ENCODE data around the gene LGALS4. TPM values are rescaled to one million over a fixed set of nuclear protein-coding genes. Genes with fewer than 3 reads are reported as not detected.
"Not testable (repeated sequence)": the region's sequence is repeated elsewhere in the genome, so short reads cannot be mapped to it uniquely, and the experiment has no call there.

Gene LGALS4
- total and polyA plus RNA-seq, 2 donors from 2014 or later: 1.2 to 12.2 TPM

DNA sequence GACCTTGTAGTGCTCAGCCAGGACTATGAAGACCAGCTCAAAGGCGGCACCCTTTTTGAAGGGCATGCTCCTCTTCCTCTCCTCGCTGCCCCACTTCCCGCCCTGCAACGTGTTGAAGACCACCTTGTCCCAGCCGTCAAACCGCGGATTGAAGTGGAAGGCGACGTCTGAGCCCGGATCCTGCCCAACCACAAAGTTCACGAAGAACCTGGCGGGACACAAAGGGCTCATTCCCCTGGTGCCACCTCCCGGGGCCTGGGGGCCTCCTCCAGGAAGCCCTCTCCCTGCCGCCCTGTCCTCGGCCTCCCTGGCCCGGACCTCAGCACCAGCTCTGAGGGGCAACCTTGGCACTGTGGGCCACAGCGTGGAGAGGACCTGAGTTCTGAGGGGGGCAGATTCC lies 4.0 kb downstream of the LGALS4 start:
- no peaks in the 10 kb centered on the region for H3K9me3 ChIP-seq (ENCODE audit: control insufficient read depth in 2 of 3, insufficient read depth in 1 of 3, low read length in 3 of 3)
- H3K4me1 ChIP-seq (ENCODE audit: control insufficient read depth in 2 of 3, insufficient read depth in 2 of 3, low read depth in 1 of 3, low read length in 3 of 3): peaks cover 0 to 2% (median 0%) of the 10 kb centered on the region in 3 donors
- H3K36me3 ChIP-seq (ENCODE audit: control insufficient read depth in 2 of 3, insufficient read depth in 3 of 3, low read length in 3 of 3): no peaks in the 10 kb centered on the region
- H3K9ac ChIP-seq (ENCODE audit: low read length in 3 of 3): no peak overlapping the region
- TF ChIP-seq, protein P1, sequence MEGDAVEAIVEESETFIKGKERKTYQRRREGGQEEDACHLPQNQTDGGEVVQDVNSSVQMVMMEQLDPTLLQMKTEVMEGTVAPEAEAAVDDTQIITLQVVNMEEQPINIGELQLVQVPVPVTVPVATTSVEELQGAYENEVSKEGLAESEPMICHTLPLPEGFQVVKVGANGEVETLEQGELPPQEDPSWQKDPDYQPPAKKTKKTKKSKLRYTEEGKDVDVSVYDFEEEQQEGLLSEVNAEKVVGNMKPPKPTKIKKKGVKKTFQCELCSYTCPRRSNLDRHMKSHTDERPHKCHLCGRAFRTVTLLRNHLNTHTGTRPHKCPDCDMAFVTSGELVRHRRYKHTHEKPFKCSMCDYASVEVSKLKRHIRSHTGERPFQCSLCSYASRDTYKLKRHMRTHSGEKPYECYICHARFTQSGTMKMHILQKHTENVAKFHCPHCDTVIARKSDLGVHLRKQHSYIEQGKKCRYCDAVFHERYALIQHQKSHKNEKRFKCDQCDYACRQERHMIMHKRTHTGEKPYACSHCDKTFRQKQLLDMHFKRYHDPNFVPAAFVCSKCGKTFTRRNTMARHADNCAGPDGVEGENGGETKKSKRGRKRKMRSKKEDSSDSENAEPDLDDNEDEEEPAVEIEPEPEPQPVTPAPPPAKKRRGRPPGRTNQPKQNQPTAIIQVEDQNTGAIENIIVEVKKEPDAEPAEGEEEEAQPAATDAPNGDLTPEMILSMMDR (IDR thresholded peaks at IDR 0.05; ENCODE audit: borderline replicate concordance, extremely low read depth, insufficient read depth): no peak
- DNase-seq (peak in 1 of 5 donors; percentile 58), FAIRE-seq (no peak)
- H3K27me3 ChIP-seq (ENCODE audit: control insufficient read depth, insufficient read depth, low read length): no peaks in the 10 kb centered on the region
- intact Hi-C loops (cut with DNase I): loop anchor here (10.0 kb wide), 1 partner anchor 54 kb away; no protein-coding TSS in a partner anchor
- no peak overlapping the region for H3K27ac ChIP-seq (ENCODE audit: low read depth in 2 of 2, low read length in 2 of 2)
- H3K4me3 ChIP-seq (ENCODE audit: low read length in 3 of 3): no peak overlapping the region

DNA sequence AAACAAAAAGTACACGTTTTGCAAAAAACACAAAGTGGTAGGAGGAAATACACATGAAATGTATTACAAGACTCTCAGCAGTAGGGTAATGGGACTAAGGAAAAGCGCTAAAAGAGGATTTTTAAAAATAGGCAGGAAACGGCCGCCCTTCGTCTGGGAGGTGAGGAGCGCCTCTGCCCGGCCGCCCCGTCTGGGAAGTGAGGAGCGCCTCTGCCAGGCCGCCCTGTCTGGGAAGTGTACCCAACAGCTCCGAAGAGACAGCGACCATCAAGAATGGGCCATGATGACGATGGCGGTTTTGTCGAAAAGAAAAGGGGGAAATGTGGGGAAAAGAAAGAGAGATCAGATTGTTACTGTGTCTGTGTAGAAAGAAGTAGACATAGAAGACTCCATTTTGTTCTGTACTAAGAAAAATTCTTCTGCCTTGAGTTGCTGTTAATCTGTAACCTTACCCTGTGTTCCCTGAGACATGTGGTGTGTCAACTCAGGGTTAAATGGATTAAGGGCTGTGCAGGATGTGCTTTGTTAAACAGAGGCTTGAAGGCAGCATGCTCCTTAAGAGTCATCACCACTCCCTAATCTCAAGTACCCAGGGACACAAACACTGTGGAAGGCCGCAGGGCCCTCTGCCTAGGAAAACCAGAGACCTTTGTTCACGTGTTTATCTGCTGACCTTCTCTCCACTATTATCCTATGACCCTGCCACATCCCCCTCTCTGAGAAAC lies 5.2 kb downstream of the LGALS4 start:
- H3K4me3 ChIP-seq (ENCODE audit: low read length in 3 of 3); H3K9me3 ChIP-seq (ENCODE audit: control insufficient read depth in 2 of 3, insufficient read depth in 1 of 3, low read length in 3 of 3); H3K27me3 ChIP-seq (ENCODE audit: control insufficient read depth, insufficient read depth, low read length); H3K36me3 ChIP-seq (ENCODE audit: control insufficient read depth in 2 of 3, insufficient read depth in 3 of 3, low read length in 3 of 3); FAIRE-seq; H3K9ac ChIP-seq (ENCODE audit: low read length in 3 of 3); H3K27ac ChIP-seq (ENCODE audit: low read depth in 2 of 2, low read length in 2 of 2); H3K4me1 ChIP-seq (ENCODE audit: control insufficient read depth in 2 of 3, insufficient read depth in 2 of 3, low read depth in 1 of 3, low read length in 3 of 3): not testable (repeated sequence)
- DNase-seq: peak in 3 of 5 donors; percentile 10 to 54 (median 34)
- intact Hi-C loops (cut with DNase I): loop anchor here (10.0 kb wide), 1 partner anchor 53 kb away; no protein-coding TSS in a partner anchor

DNA sequence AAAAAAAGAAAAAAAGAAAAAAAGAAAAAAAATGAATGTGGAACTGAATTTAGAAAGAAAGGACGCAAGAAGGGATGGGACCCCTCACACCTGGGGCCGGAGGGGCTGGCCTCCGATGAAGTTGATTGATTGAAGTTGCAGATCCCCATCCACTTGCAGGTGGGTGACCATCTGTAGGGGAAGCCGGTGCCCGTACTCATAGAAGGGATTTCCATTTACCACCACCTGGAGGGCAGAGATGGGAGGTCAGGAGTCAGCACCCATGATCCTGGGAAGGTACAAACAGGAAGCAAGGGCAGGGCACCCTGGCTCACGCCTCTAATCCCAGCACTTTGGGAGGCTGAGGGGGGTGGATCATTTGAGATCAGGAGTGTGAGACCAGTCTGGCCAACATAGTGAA lies 6.4 kb downstream of the LGALS4 start:
- intact Hi-C loops (cut with DNase I): loop anchor here (10.0 kb wide), 1 partner anchor 52 kb away; no protein-coding TSS in a partner anchor
- peaks cover 0 to 2% (median 0%) of the 10 kb centered on the region in 3 donors for H3K4me1 ChIP-seq (ENCODE audit: control insufficient read depth in 2 of 3, insufficient read depth in 2 of 3, low read depth in 1 of 3, low read length in 3 of 3)
- TF ChIP-seq, protein P1 (IDR thresholded peaks at IDR 0.05; ENCODE audit: borderline replicate concordance, extremely low read depth, insufficient read depth): no peak
- H3K9me3 ChIP-seq (ENCODE audit: control insufficient read depth in 2 of 3, insufficient read depth in 1 of 3, low read length in 3 of 3): no peaks in the 10 kb centered on the region
- no peak overlapping the region for H3K4me3 ChIP-seq (ENCODE audit: low read length in 3 of 3)
- no peaks in the 10 kb centered on the region for H3K27me3 ChIP-seq (ENCODE audit: control insufficient read depth, insufficient read depth, low read length)
- no peak for FAIRE-seq
- no peak overlapping the region for H3K27ac ChIP-seq (ENCODE audit: low read depth in 2 of 2, low read length in 2 of 2)
- DNase-seq: peak in 1 of 5 donors; percentile 61
- H3K9ac ChIP-seq (ENCODE audit: low read length in 3 of 3): no peak overlapping the region
- no peaks in the 10 kb centered on the region for H3K36me3 ChIP-seq (ENCODE audit: control insufficient read depth in 2 of 3, insufficient read depth in 3 of 3, low read length in 3 of 3)

DNA sequence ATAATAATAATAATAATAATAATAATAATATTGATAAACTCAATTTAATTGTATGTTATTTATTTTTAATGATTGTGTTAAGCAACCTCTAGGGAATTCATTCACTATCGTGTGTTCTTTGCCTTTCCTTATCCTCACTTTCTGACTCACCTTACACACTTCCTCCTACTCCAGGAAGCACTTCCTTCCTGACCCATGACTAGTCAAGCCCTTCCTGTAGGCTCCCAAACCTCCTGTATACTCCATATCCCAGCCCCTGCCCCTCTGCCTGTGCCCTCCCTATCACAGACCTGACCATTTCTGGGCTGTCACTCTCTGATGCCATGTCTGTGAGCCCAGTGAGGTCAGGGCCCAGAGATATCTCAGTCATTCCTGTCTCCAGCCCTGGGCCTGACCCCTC lies 7.6 kb downstream of the LGALS4 start:
- Histone ChIP-seq H3K4me1 (ENCODE audit: control insufficient read depth in 2 of 3, insufficient read depth in 2 of 3, low read depth in 1 of 3, low read length in 3 of 3) (peaks cover 0 to 2% (median 0%) of the 10 kb centered on the region in 3 donors), H3K9me3 (ENCODE audit: control insufficient read depth in 2 of 3, insufficient read depth in 1 of 3, low read length in 3 of 3) (no peaks in the 10 kb centered on the region), H3K36me3 (ENCODE audit: control insufficient read depth in 2 of 3, insufficient read depth in 3 of 3, low read length in 3 of 3) (no peaks in the 10 kb centered on the region), H3K27me3 (ENCODE audit: control insufficient read depth, insufficient read depth, low read length) (no peaks in the 10 kb centered on the region), H3K9ac (ENCODE audit: low read length in 3 of 3) (no peak overlapping the region), H3K27ac (ENCODE audit: low read depth in 2 of 2, low read length in 2 of 2) (no peak overlapping the region), H3K4me3 (ENCODE audit: low read length in 3 of 3) (no peak overlapping the region)
- FAIRE-seq: no peak
- peak in 1 of 5 donors; percentile 29 for DNase-seq
- intact Hi-C loops (cut with DNase I): loop anchor here (10.0 kb wide), 1 partner anchor 50 kb away; no protein-coding TSS in a partner anchor
- TF ChIP-seq, protein P1 (IDR thresholded peaks at IDR 0.05; ENCODE audit: borderline replicate concordance, extremely low read depth, insufficient read depth): no peak

All from kidney (tissue), 14 donors.